Diencephalon (tissue), 1 donor: ENCODE data around the gene TNIP1. TPM values are rescaled to one million over a fixed set of nuclear protein-coding genes. Genes with fewer than 3 reads are reported as not detected.

Source experiments
- total RNA-seq: library from RNA; depleted of rRNA; stranded (reverse); fragments of >200 nt; gene quantifications from one replicate; pipeline ENCODE4 v1.2.3, GENCODE V29; 2014

The TNIP1 gene, protein sequence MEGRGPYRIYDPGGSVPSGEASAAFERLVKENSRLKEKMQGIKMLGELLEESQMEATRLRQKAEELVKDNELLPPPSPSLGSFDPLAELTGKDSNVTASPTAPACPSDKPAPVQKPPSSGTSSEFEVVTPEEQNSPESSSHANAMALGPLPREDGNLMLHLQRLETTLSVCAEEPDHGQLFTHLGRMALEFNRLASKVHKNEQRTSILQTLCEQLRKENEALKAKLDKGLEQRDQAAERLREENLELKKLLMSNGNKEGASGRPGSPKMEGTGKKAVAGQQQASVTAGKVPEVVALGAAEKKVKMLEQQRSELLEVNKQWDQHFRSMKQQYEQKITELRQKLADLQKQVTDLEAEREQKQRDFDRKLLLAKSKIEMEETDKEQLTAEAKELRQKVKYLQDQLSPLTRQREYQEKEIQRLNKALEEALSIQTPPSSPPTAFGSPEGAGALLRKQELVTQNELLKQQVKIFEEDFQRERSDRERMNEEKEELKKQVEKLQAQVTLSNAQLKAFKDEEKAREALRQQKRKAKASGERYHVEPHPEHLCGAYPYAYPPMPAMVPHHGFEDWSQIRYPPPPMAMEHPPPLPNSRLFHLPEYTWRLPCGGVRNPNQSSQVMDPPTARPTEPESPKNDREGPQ
- 16.8 TPM for total RNA-seq

DNA sequence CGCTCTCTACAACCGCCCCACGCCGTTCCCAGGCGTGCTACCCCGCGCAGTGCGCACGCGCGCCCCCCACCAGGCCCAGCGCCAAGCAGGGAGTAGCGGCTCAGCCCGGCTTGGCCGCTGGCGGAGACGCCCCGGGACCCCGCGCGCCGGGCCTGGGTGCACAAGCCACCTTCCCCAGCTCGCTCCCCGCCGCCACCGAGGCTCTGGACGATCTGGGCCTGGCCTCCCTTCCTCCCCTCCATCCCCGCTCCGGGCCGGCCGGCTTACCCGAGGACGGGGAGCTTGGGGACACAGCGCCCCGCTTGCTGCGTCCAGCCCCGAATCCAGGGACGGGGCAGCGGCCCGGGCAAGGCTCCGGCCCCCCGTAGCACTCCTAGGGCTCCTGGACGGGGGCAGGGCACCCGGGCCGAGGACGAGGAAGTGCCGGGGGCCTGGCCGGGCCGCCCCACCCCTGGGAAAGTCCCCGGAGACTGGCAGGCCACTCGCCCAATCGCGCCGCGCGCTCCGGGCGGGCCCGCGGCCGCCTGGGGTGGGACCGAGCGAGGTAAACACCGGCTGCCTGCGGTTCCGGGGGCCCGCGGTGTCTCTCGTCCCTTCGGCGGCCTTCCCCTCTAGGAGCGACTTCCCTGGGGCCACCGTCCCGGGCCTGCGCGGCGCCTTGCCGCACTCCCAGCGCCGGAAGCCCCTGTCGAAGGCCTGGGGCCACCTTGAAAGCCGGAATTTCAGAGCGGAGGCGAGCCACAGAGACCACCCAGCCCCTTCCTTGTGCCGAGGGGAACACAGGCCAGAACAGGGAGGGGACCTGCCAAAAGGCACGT lies at the start of gene TNIP1:
Gene TNIP1, minus strand, starts transcription at position 422 of the 818 bp plus-strand sequence. CDS start 15,939 bp downstream, outside the sequence.

GRCh38 chr5:151020304-151021110 lies 60.3 kb downstream of the TNIP1 start, which contains the start of gene GPX3:
GPX3 (plus strand) TSS chr5:151020591; CDS start chr5:151020655, 64 bp downstream.

Other genes starting within 250 kb of the TNIP1 start
- not detected for gene IRGM, start 234.5 kb downstream of the TNIP1 start, total RNA-seq
- gene ZNF300, start 176.1 kb downstream of the TNIP1 start, total RNA-seq: 48.4 TPM
- gene GPX3, start 60.4 kb downstream of the TNIP1 start, total RNA-seq: 9.0 TPM
- 74.0 TPM for gene ANXA6, start 76.7 kb upstream of the TNIP1 start, total RNA-seq
- gene CCDC69, start 143.1 kb upstream of the TNIP1 start, total RNA-seq: 1.2 TPM
- 25.1 TPM for gene GM2A, start 172.2 kb upstream of the TNIP1 start, total RNA-seq
- not detected for gene SLC36A3, start 222.7 kb upstream of the TNIP1 start, total RNA-seq